Pons (tissue), 1 donor: Measurements from ENCODE around the gene RGS6.

Experiments used
- DNase-seq: peaks from one replicate; pipeline ENCODE4 v3.0.0-alpha.2; 2016; ENCODE audit warnings: low spot score

RGS6 gene

DNA sequence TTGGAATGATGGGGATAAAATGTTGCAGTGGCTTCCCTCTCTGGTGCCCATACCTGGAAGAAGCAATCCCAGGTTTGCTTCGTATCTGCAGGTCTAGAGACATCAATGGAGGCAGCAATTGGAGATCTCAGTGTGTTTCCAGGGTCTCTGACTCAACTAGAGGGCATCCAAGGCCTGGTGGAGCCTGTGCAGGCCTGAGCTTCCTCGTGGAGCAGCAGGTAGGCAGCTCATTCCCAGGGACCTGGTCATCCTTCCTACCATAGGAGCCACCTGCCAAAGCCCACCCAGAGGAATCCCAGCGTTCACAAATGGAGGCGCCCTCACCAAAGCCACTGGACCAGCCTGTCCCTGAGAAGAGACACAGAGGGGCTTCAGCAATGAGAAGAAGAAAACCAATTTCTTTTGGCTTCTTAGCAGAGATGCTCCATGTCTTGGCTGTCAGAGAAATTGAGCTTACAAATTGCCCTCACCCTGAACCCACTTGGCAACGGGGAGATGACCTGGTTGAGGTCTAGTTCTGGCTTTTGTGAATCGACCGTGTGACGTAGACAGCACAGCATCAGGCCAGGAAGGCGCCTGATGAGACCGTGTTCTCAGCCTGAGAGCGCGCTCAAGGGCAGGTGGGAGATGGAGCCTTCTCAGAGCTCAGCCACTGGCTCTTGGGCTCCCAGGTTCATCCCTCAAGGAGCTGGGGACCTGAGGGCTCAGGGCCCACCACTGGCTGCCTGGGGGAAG lies 678.0 kb downstream of the RGS6 start:
- DNase-seq, result no peak

- DNase-seq, result no peak
Observed at GRCh38 chr14:72610831-72611200, 678.6 kb downstream of the RGS6 start.

GRCh38 chr14:72611506-72611905 lies 679.3 kb downstream of the RGS6 start:
- no peak for DNase-seq

DNA sequence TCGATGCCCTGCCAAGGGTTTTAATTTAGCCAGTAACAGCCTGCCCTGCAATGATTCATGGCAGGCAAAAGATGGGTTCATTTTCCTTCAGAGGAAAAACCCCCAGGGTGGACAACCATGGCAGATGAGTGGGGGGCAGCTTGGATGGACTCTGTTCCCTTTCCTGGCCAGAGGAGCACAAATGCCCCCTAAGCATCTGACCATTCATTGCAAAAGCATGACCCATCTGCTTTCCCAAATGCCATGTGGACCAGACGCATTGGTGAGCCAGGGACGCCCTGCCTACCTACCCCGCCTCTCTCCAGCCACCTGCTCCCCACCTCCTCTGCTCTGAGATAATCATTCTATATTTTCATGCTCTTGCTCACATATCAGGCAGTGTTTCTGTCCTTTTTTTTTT lies 679.8 kb downstream of the RGS6 start:
- DNase-seq, result no peak

DNA sequence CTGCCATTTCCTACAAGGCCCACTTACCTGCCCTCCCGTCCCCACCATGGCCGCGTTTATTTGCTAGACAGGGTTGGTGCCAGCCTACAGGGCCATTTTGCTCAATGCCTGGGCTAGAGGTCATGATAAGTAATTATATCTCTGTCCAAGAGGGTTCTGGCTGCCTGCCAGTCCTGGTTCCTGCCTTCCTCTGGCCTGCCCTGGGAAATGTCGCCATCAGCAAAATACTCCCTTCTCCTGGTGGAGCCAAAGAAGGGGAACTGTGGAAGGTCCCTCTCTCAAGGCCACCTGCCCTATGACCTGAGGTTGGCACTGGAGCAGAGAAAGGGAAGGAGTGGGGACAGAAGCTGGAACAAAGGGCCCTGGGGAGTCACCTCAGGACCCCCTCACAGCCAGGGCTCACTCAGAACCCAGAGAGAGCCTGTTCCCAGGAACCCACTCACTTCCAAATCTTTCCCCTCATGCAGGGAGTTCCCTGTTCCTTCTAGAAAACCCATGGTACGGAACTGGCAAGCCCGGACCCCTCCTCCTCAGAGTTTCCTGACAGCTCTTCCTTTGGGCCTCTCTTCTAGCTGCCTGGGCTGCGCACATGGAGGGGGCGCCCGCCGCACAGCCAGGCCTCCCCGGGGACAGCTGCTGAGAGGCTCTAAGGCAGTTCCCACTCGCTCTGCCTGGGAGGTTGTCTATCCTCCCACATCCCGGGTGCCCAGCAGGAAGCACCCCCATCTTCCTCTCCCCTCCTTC lies 681.2 kb downstream of the RGS6 start:
- DNase-seq, result no peak

- no peak for DNase-seq
Observed at GRCh38 chr14:72613975-72614319, 681.7 kb downstream of the RGS6 start.

GRCh38 chr14:72614365-72614764 lies 682.1 kb downstream of the RGS6 start:
- no peak for DNase-seq

DNA sequence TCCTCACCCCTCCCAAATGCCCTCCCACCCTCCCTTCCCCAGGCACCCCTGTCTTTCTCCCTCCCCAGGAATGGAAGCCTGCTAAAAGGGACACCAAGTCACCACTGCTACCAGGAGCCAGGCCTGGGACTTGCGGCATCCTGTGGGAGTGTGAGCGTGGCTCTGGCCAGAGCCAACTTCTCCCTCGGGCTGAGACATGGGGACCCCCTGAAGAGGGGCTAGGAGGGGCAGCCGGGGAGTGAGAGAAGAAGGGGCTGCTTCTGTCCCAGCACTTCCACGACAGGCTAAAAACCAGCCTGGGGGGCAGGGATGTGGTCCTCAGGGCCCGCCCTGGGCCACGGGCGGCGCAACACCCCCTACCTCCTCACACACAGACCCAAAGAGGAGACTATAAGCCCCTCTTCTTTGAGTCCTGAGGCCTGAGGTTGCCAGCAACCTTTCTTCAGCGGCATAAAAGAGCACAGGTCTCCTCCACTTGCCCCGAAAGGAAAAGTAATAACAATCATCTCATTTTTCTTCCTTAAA lies 682.7 kb downstream of the RGS6 start:
- no peak for DNase-seq

- DNase-seq, result no peak
Observed at GRCh38 chr14:72615451-72616121, 683.4 kb downstream of the RGS6 start.
